CD4-positive, alpha-beta T cell treated with Interleukin-15 for 1 hour (primary cell): ENCODE data around the gene NDUFB11.
"Not testable (repeated sequence)": the region's sequence is repeated elsewhere in the genome, so short reads cannot be mapped to it uniquely, and the experiment has no call there.

Experiments used
- DNase-seq: peaks from one replicate; pipeline ENCODE4 v3.0.0-alpha.2; 2020

The NDUFB11 gene

GRCh38 chrX:47145395-47146120 is 1.1 kb upstream of the NDUFB11 start:
- no peak for DNase-seq

DNA sequence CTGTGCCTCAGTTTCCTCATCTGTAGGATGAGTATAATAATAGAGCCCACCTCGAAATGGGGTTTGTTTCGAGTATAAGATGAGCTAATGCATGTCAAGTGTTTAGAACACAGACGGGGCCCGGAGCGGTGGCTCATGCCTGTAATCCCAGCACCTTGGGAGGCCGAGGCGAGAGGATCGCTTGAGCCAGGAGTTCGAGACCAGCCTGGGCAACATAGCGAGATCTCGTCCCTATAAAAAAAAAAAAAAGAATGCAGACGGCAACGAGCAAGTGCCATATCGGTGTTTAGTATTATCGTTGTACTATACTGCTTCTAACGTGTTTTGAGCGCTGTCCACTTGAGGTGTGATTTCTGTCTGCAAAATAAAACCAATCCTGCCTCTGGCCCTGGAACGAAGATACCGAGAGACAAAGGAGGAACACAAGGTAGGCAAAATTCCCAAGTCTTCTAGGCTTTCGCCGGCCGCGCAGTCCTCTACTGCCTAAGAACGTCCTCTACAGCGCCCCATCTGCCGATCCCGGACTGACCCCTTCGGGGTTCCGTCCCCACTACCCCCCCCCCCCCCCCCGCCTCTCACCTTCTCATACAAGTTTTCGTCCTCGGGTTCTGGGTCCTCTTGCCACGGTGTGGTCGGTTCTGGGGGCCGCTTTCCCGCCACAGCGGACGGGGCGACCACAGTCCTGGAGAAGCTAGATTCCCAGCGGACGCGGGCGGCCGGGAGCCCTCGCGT is 442 bp downstream of the NDUFB11 start:
- DNase-seq, result peak; percentile 37

GRCh38 chrX:47138171-47138570 is 6.3 kb downstream of the NDUFB11 start:
- DNase-seq, result no peak

GRCh38 chrX:47135650-47136049 is 8.9 kb downstream of the NDUFB11 start:
- not testable (repeated sequence) for DNase-seq

GRCh38 chrX:47133493-47133892 is 11.0 kb downstream of the NDUFB11 start:
- DNase-seq, result no peak

DNA sequence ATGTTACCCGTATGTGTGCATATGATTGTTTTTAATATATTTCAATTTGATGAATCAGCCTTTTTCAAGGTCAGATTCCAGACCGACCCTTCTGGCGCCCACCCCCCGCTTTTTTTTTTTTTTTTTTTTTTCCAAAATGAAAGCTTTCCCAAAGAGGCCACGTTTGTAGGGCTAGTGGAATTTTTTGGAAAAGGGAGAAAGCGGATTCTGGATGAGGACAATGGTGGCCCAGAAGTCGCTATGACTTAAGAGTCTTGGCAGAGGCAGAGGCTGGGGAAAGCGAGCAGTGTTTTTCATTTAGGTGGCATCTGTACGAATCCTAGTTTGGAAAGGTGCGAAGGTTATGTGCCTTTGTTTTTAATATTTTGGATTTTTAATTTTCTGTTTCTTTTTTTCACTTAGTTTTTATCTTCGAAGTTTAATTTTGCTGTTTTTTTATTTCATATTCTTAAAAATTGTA is 14.6 kb downstream of the NDUFB11 start:
- no peak for DNase-seq

DNA sequence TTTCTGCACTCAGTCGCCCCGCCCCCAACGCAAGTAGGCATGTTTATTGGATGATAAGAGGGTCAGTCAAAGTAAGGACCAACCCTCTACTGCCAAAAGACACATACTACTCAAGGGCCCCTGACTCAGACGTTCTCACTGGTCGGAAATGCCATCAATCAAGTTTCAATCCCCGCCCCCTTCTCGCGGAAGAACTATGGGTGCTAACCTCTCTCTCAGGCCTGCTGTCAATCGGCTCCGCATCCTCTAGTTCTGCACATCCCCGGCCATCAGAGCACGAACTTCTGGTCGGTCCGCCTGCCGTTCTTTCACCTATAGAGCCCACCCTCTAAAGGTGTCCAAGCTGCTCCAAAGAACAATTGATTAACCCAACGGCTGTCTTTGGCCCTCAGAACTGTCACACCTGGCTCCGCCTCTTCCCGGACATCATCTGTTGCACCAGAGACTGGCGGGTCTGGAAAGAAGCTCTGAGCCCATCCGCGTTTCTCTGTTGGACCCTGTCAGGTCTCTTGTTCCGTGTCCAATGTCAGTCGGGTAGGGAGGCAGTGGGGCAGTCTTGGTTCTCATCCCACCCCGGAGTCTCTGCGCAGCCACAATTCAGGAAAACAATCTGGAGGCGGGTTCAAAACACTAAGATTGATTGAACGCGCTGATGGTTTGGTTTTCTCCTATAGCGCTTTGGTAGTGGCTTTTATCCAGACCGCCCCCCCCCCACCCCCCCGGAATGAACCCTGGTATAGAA is 15.2 kb downstream of the NDUFB11 start:
- peak; percentile 92 for DNase-seq

DNA sequence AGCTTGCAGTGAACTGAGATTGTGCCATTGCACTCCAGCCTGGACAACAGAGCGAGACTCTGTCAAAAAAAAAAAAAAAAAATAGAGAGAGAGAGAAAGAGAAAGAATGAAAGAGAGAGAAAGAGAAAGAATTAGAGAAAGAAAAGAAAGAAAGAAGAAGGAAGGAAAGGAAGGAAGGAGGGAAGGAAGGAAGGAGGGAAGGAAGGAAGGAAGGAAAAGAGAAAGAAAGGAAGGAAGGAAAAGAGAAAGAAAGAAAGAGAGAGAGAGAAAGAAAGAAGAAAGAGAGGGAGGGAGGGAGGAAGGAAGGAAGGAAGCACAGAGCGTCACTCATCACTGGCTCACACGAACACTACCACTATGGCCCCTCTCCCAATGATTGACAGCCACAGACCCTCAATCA is 20.0 kb downstream of the NDUFB11 start:
- not testable (repeated sequence) for DNase-seq

DNA sequence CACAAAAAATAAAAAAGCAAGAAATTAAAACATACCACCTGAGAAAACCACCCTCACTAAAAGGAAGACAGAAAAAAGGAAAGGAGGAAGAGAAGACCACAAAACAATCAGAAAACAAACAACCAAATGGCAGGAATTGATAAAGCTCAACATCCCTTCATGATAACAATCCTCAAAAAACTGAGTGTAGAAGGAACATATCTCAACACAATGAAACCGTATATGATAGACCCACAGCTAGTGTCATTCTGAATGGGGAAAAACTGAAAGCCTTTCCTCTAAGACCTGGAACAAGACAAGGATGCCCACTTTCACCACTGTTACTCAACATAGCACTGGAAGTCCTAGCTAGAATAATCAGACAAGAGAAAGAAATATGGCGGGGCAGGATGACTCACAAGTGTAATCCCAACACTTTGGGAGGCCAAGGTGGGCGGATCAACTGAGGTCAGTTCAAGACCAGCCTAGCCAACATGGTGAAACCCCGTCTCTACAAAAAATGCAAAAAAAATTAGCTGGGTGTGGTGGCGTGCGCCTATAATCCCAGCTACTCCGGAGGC is 27.9 kb downstream of the NDUFB11 start:
- DNase-seq, result not testable (repeated sequence)

GRCh38 chrX:47112316-47112954 is 32.1 kb downstream of the NDUFB11 start:
- DNase-seq, result no peak

DNA sequence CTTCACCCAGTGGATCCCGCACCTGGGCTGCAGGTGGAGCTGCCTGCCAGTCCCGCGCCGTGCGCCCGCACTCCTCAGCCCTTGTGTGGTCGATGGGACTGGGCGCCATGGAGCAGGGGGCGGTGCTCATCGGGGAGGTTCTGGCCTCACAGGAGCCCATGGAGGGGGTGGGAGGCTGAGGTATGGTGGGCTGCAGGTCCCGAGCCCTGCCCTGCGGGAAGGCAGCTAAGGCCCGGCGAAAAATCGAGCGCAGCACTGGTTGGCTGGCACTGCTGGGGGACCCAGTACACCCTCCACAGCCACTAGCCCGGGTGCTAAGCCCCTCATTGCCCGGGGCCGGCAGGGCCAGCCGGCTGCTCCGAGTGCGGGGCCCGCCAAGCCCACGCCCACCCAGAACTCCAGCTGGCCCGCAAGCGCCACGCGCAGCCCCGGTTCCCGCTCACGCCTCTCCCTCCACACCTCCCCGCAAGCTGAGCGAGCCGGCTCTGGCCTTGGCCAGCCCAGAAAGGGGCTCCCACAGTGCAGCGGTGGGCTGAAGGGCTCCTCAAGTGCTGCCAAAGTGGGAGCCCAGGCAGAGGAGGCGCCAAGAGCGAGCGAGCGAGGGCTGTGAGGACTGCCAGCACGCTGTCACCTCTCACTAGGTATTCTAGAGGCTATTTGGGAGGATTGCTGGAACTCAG is 33.4 kb downstream of the NDUFB11 start:
- DNase-seq, result not testable (repeated sequence)

- DNase-seq, result no peak
Measured at GRCh38 chrX:47101206-47101605, 43.3 kb downstream of the NDUFB11 start.

GRCh38 chrX:47098338-47099094 is 46.0 kb downstream of the NDUFB11 start:
- DNase-seq, result no peak

GRCh38 chrX:47097018-47097417 is 47.5 kb downstream of the NDUFB11 start:
- no peak for DNase-seq

GRCh38 chrX:47093860-47094259 is 50.6 kb downstream of the NDUFB11 start:
- no peak for DNase-seq

- no peak for DNase-seq
Measured at GRCh38 chrX:47093248-47093647, 51.3 kb downstream of the NDUFB11 start.
